GM23248 (cell line): Measurements from ENCODE around the gene GCNT1.

Experiments used
- EZH2 ChIP-seq: fragments of 200-600 bp; sonication (generic); IDR thresholded peaks from 2 replicates; pipeline ENCODE4 v1.6.1; 2018; ENCODE audit warnings: antibody characterized with exemption, mild to moderate bottlenecking; ENCODE audit not compliant: insufficient read depth, poor library complexity, severe bottlenecking
- EZH2phosphoT487 ChIP-seq: fragments of 200-600 bp; sonication (generic); IDR thresholded peaks from 2 replicates; pipeline ENCODE4 v1.6.1; 2018; ENCODE audit warnings: antibody characterized with exemption, moderate library complexity, mild to moderate bottlenecking, low read depth; ENCODE audit not compliant: insufficient read depth

DNA sequence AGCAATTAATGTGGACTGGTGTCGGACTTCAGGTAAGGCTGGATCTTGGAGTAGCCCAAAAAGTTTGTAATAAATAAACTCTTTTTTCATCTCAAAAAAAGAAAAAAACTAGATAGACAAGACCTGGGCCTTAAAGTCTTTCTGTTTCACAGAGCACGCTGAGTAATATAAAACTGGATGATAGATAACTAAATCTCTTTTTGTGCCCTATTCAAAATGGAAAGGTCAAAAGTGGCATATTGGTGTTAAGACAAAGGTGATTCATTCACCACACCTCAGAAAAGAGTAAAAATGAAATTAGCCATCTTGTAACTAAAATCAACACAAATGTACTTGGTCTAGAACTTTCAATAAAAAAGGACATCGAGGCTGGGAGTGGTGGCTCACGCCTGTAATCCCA, 34.5 kb upstream of the GCNT1 start:
- TF ChIP-seq EZH2 (no peak), EZH2phosphoT487 (no peak)
